HepG2 (cell line): Measurements from ENCODE around the gene SSU72. TPM values are rescaled to one million over a fixed set of nuclear protein-coding genes. Genes with fewer than 3 reads are reported as not detected.

Experiments used
- CBX2 ChIP-seq, 2 experiments: fragments of 200-600 bp in 1 of 2; sonication (generic); formaldehyde crosslinking in 1 of 2; IDR thresholded peaks; 2 replicates each; pipeline versions ENCODE4 v1.7.0 to v1.8.1; 2018 to 2022; ENCODE audit warnings: low read depth in 2 of 2, low read length in 1 of 2, mild to moderate bottlenecking in 1 of 2, missing genetic modification reagents in 1 of 2
- CEBPG ChIP-seq: IDR thresholded peaks from 2 replicates; pipeline ENCODE4 v1.6.1; 2016
- KDM5A ChIP-seq: fragments of 200-600 bp; sonication (generic); IDR thresholded peaks from 2 replicates; pipeline ENCODE4 v1.7.0; 2018; ENCODE audit warnings: antibody characterized with exemption, mild to moderate bottlenecking, low read length, borderline replicate concordance
- PHF21A ChIP-seq: sonication (generic); formaldehyde crosslinking; IDR thresholded peaks from 2 replicates; pipeline ENCODE4 v1.5.0; 2020; ENCODE audit warnings: mild to moderate bottlenecking, missing genetic modification reagents
- ZNF282 ChIP-seq: fragments of 450-650 bp; IDR thresholded peaks from 2 replicates; pipeline ENCODE4 v1.6.1; 2018; ENCODE audit not compliant: partially characterized antibody
- ZNF720 ChIP-seq: sonication (generic); formaldehyde crosslinking; IDR thresholded peaks from 2 replicates; pipeline ENCODE4 v1.4.0; 2020; ENCODE audit warnings: missing genetic modification reagents
- polyA plus RNA-seq, 8 experiments: library from polyadenylated mRNA; depleted of rRNA in 3 of 8; stranded (reverse) in 7 of 8; unstranded in 1 of 8; fragments of >200 nt; fragmentation: Illumina TruSeq in 4 of 8; extraction: Trizol in 4 of 8; gene quantifications; 2 replicates each; pipeline versions ENCODE4 v1.2.1 to v1.2.3, GENCODE V29; 2011 to 2016; ENCODE audit warnings: low read depth in 4 of 8, missing spikeins in 1 of 8, mixed read lengths in 1 of 8; ENCODE audit not compliant: insufficient read depth in 1 of 8
- total RNA-seq, 5 experiments: library from RNA; depleted of rRNA; stranded (reverse); fragments of >200 nt; fragmentation: Illumina TruSeq; extraction: Trizol; gene quantifications; 2 replicates each; pipeline ENCODE4 v1.2.3, GENCODE V29; 2016; ENCODE audit warnings: low read depth in 1 of 5
- TF ChIP-seq, protein P1 (sequence below): fragments of 450-650 bp; IDR thresholded peaks from 2 replicates; pipeline ENCODE4 v1.6.1; 2016
- TF ChIP-seq, protein P2 (sequence below): IDR thresholded peaks from 2 replicates; pipeline ENCODE4 v1.6.1; 2018; ENCODE audit warnings: missing genetic modification reagents, mild to moderate bottlenecking, missing compliant biosample characterization
- TF ChIP-seq, protein P3 (sequence below): sonication (generic); formaldehyde crosslinking; IDR thresholded peaks from 2 replicates; pipeline ENCODE4 v1.4.0; 2020; ENCODE audit warnings: low read depth, mild to moderate bottlenecking, missing genetic modification reagents

SSU72 gene
- total and polyA plus RNA-seq, 2 of the 13 experiments (the other 11 are each of a cell fraction or from before 2014, with no cell fraction given) = 42.8 to 67.1 TPM

DNA sequence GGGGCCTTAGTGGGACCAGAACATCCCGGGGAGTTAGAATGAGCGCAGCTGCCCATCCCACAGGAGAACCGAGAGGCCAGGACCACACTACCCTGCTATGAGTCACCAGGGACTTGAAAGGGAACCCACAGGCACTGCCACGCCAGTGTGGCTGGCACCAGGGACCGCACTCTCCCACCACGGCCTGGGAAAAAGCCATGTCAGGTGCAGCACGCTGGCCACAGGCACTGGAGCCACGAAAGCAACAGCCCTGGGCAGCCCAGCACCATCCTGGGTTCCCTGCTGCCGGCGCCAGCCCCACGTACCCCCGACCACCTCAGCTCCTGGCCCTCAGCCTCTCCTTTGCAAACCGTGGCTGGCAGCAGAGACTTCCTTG lies 20.1 kb downstream of the SSU72 start (continued):
- TF ChIP-seq PHF21A (CRISPR knock-in tag) (no peak), KDM5A (no peak), ZNF720 (CRISPR knock-in tag) (no peak), CBX2 (IDR thresholded peaks at IDR 0.05; ENCODE audit: low read depth, low read length) (no peak), CBX2 (CRISPR knock-in tag; IDR thresholded peaks at IDR 0.05; ENCODE audit: low read depth) (no peak), CEBPG (CRISPR knock-in tag) (no peak), ZNF282 (no peak)
- TF ChIP-seq, protein P1, sequence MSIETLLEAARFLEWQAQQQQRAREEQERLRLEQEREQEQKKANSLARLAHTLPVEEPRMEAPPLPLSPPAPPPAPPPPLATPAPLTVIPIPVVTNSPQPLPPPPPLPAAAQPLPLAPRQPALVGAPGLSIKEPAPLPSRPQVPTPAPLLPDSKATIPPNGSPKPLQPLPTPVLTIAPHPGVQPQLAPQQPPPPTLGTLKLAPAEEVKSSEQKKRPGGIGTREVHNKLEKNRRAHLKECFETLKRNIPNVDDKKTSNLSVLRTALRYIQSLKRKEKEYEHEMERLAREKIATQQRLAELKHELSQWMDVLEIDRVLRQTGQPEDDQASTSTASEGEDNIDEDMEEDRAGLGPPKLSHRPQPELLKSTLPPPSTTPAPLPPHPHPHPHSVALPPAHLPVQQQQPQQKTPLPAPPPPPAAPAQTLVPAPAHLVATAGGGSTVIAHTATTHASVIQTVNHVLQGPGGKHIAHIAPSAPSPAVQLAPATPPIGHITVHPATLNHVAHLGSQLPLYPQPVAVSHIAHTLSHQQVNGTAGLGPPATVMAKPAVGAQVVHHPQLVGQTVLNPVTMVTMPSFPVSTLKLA = no peak
- TF ChIP-seq, protein P2, sequence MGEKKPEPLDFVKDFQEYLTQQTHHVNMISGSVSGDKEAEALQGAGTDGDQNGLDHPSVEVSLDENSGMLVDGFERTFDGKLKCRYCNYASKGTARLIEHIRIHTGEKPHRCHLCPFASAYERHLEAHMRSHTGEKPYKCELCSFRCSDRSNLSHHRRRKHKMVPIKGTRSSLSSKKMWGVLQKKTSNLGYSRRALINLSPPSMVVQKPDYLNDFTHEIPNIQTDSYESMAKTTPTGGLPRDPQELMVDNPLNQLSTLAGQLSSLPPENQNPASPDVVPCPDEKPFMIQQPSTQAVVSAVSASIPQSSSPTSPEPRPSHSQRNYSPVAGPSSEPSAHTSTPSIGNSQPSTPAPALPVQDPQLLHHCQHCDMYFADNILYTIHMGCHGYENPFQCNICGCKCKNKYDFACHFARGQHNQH (CRISPR knock-in tag) = no peak
- TF ChIP-seq, protein P3, sequence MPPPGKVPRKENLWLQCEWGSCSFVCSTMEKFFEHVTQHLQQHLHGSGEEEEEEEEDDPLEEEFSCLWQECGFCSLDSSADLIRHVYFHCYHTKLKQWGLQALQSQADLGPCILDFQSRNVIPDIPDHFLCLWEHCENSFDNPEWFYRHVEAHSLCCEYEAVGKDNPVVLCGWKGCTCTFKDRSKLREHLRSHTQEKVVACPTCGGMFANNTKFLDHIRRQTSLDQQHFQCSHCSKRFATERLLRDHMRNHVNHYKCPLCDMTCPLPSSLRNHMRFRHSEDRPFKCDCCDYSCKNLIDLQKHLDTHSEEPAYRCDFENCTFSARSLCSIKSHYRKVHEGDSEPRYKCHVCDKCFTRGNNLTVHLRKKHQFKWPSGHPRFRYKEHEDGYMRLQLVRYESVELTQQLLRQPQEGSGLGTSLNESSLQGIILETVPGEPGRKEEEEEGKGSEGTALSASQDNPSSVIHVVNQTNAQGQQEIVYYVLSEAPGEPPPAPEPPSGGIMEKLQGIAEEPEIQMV = no peak
- TF ChIP-seq, all 625 proteins: peak for 0
